ENCODE results near the gene CERK. TPM values are rescaled to one million over a fixed set of nuclear protein-coding genes. Genes with fewer than 3 reads are reported as not detected.

The CERK gene
- total RNA-seq, 1 experiment from 2014 or later, result 30.9 TPM

DNA sequence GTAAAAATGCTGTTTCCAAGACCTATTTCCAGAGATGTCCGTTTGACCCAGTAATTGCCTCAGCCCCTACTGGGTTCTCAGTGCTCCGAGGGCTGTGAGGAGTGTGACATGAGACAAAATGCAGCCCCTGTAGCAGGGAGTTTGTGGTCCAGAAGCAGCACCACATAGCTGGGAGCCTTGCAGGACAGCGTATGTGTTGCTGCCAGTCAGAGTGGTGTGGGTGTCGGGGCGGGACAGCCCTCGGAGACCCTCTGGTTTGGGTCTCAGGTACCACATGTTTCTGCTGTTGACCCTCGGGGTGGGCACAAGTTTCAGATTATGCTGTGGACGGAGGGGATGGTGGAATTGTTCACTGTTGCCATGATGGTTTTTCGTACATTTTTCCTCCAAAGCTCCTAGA is 41.6 kb upstream of the CERK start:
- in situ Hi-C loops (cut with HindIII; ENCODE audit: low pct_unique_long_range_greater_than_20kb, low sequenced_read_pairs) (no loop called here), intact Hi-C loops (cut with micrococcal nuclease; ENCODE audit: unreplicated experiment) (no loop called here)
- H3K4me1 ChIP-seq (ENCODE audit: control insufficient read depth, insufficient read depth, low read length), result peaks cover 38% of the 10 kb centered on the region
- DNase-seq (ENCODE audit: low read depth, low spot score), result no peak
- ATAC-seq, result no peak
- H3K36me3 ChIP-seq (ENCODE audit: control insufficient read depth, insufficient read depth, low read length), result no peaks in the 10 kb centered on the region
- H3K9me3 ChIP-seq (ENCODE audit: control insufficient read depth, insufficient read depth, low read depth, low read length), result no peaks in the 10 kb centered on the region
- POLR2A ChIA-PET, result no interaction called here
- TF ChIP-seq CTCF (IDR thresholded peaks at IDR 0.05) (no peak), POLR2AphosphoS5 (IDR thresholded peaks at IDR 0.05; ENCODE audit: low read depth, low read length) (no peak), SIN3A (IDR thresholded peaks at IDR 0.05; ENCODE audit: borderline replicate concordance, insufficient read depth, low read depth, low read length) (no peak), REST (IDR thresholded peaks at IDR 0.05; ENCODE audit: insufficient read depth in 1 of 2, low read depth in 2 of 2, low read length in 1 of 2) (no peak), TCF7L2 (IDR thresholded peaks at IDR 0.05; ENCODE audit: low read depth, low read length) (no peak)
- H3K4me3 ChIP-seq (ENCODE audit: low read depth in 2 of 2, low read length in 2 of 2), result no peak overlapping the region
- no TSS peak for BruUV-seq (replicated peaks)
- no peaks in the 10 kb centered on the region for H3K27me3 ChIP-seq (ENCODE audit: control insufficient read depth, insufficient read depth, low read length)
- H3K27ac ChIP-seq (ENCODE audit: low read length), result no peak overlapping the region
- CTCF ChIA-PET, result no interaction called here

DNA sequence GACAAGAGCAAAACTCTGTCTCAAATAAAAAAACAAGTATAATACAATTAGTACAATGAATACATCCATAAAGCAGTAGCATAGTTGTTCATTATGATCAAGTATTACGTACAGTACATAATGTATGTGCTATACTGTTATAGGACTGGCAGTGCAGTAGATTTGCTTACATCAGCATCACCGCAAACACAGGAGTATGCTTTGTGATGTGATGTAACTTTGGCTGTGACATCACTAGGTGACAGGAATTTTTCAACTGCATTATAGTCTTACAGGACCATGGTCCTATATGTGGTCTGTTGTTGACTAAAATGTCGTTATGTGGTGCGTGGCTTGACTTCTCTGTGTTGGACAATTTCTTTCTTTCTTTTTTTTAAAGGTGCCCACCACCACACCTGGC is 41.0 kb upstream of the CERK start:
- CTCF ChIA-PET, result no interaction called here
- H3K9me3 ChIP-seq (ENCODE audit: control insufficient read depth, insufficient read depth, low read depth, low read length), result no peaks in the 10 kb centered on the region
- intact Hi-C loops (cut with micrococcal nuclease; ENCODE audit: unreplicated experiment), result no loop called here
- no peak overlapping the region for H3K27ac ChIP-seq (ENCODE audit: low read length)
- H3K36me3 ChIP-seq (ENCODE audit: control insufficient read depth, insufficient read depth, low read length), result no peaks in the 10 kb centered on the region
- POLR2A ChIA-PET, result no interaction called here
- no peak overlapping the region for H3K4me3 ChIP-seq (ENCODE audit: low read depth in 2 of 2, low read length in 2 of 2)
- TF ChIP-seq CTCF (IDR thresholded peaks at IDR 0.05) (no peak), TCF7L2 (IDR thresholded peaks at IDR 0.05; ENCODE audit: low read depth, low read length) (no peak), SIN3A (IDR thresholded peaks at IDR 0.05; ENCODE audit: borderline replicate concordance, insufficient read depth, low read depth, low read length) (no peak), POLR2AphosphoS5 (IDR thresholded peaks at IDR 0.05; ENCODE audit: low read depth, low read length) (no peak), REST (IDR thresholded peaks at IDR 0.05; ENCODE audit: insufficient read depth in 1 of 2, low read depth in 2 of 2, low read length in 1 of 2) (no peak)
- H3K27me3 ChIP-seq (ENCODE audit: control insufficient read depth, insufficient read depth, low read length), result no peaks in the 10 kb centered on the region
- in situ Hi-C loops (cut with HindIII; ENCODE audit: low pct_unique_long_range_greater_than_20kb, low sequenced_read_pairs), result no loop called here
- BruUV-seq (replicated peaks), result no TSS peak
- H3K4me1 ChIP-seq (ENCODE audit: control insufficient read depth, insufficient read depth, low read length), result peaks cover 44% of the 10 kb centered on the region
- DNase-seq (ENCODE audit: low read depth, low spot score) (no peak), ATAC-seq (no peak)
